WTC11 (cell line): ENCODE data around the gene TMEM14A. TPM values are rescaled to one million over a fixed set of nuclear protein-coding genes. Genes with fewer than 3 reads are reported as not detected.

Experiments used
- ATAC-seq: fragments of 200-7000 bp; cut with Tn5 transposase; 2 replicates; pipeline ENCODE4 v1.10.0; 2021; ENCODE audit warnings: mild to moderate bottlenecking, moderate library complexity
- CTCF ChIA-PET: fragments of 300-600 bp; sonication (Branson Sonifier 250); formaldehyde crosslinking; loops from one replicate; lab custom pipeline; 2021; ENCODE audit warnings: antibody characterized with exemption; lab: Charles Lee
- POLR2A ChIA-PET: fragments of 350-600 bp; sonication (Branson Sonifier 250); formaldehyde crosslinking; loops from one replicate; lab custom pipeline; 2021; ENCODE audit warnings: antibody characterized with exemption; lab: Charles Lee
- DNase-seq: peaks from one replicate; pipeline ENCODE4 v3.0.0; 2021; ENCODE audit warnings: low spot score
- H3K27ac Mint-ChIP-seq: 2 replicates; pipeline ENCODE4 v1.8.0; 2021; ENCODE audit warnings: mixed read lengths
- H3K27me3 Mint-ChIP-seq: 2 replicates; pipeline ENCODE4 v1.8.0; 2021; ENCODE audit warnings: low read depth, mild to moderate bottlenecking, moderate library complexity, mixed read lengths
- H3K36me3 Mint-ChIP-seq: 2 replicates; pipeline ENCODE4 v1.8.0; 2021; ENCODE audit warnings: mixed read lengths
- H3K4me1 Mint-ChIP-seq: 2 replicates; pipeline ENCODE4 v1.8.0; 2022; ENCODE audit warnings: mixed read lengths
- H3K4me3 Mint-ChIP-seq: 2 replicates; pipeline ENCODE4 v1.8.0; 2021; ENCODE audit warnings: mild to moderate bottlenecking, moderate library complexity, mixed read lengths
- H3K9me3 Mint-ChIP-seq: 2 replicates; pipeline ENCODE4 v1.8.0; 2021; ENCODE audit warnings: mixed read lengths
- ATF6 ChIP-seq: sonication (generic); formaldehyde crosslinking; IDR thresholded peaks from 2 replicates; pipeline ENCODE4 v1.8.1; 2023; ENCODE audit warnings: mild to moderate bottlenecking, missing genetic modification reagents
- CBFB ChIP-seq: sonication (generic); formaldehyde crosslinking; IDR thresholded peaks from 2 replicates; pipeline ENCODE4 v1.8.1; 2022; ENCODE audit warnings: mild to moderate bottlenecking, low read depth, missing genetic modification reagents
- EMX1 ChIP-seq: fragments of 250-450 bp; sonication (Bioruptor Pico); IDR thresholded peaks from 2 replicates; pipeline ENCODE4 v1.8.0; 2021; ENCODE audit warnings: mild to moderate bottlenecking
- ERG ChIP-seq: fragments of 250-450 bp; sonication (Bioruptor Pico); IDR thresholded peaks from 2 replicates; pipeline ENCODE4 v1.8.0; 2021; ENCODE audit warnings: mild to moderate bottlenecking
- FOXJ3 ChIP-seq: sonication (generic); formaldehyde crosslinking; IDR thresholded peaks from 2 replicates; pipeline ENCODE4 v1.9.0; 2021; ENCODE audit warnings: missing genetic modification reagents, mild to moderate bottlenecking, borderline replicate concordance
- GABPB1 ChIP-seq: sonication (generic); formaldehyde crosslinking; IDR thresholded peaks from 2 replicates; pipeline ENCODE4 v1.8.1; 2023; ENCODE audit warnings: mild to moderate bottlenecking, missing genetic modification reagents
- HMGA2 ChIP-seq: fragments of 250-450 bp; sonication (Bioruptor Pico); IDR thresholded peaks from 2 replicates; pipeline ENCODE4 v1.4.0; 2021; ENCODE audit warnings: mild to moderate bottlenecking, moderate library complexity
- MYBL2 ChIP-seq: sonication (generic); formaldehyde crosslinking; IDR thresholded peaks from 2 replicates; pipeline ENCODE4 v1.8.1; 2023; ENCODE audit warnings: mild to moderate bottlenecking, moderate library complexity, missing genetic modification reagents
- NFATC4 ChIP-seq: fragments of 250-450 bp; sonication (Bioruptor Pico); IDR thresholded peaks from 2 replicates; pipeline ENCODE4 v1.9.0; 2021; ENCODE audit warnings: mild to moderate bottlenecking
- RELA ChIP-seq: sonication (generic); formaldehyde crosslinking; IDR thresholded peaks from 2 replicates; pipeline ENCODE4 v1.8.1; 2022; ENCODE audit warnings: missing genetic modification reagents, mild to moderate bottlenecking, borderline replicate concordance
- SOX15 ChIP-seq: fragments of 250-450 bp; sonication (Bioruptor Pico); IDR thresholded peaks from 2 replicates; pipeline ENCODE4 v1.9.0; 2021; ENCODE audit warnings: mild to moderate bottlenecking
- STAT6 ChIP-seq: sonication (generic); formaldehyde crosslinking; conservative IDR thresholded peaks from 2 replicates; pipeline ENCODE4 v1.8.1; 2023; ENCODE audit warnings: mild to moderate bottlenecking, low read depth, missing genetic modification reagents, moderate library complexity
- USF2 ChIP-seq: sonication (generic); formaldehyde crosslinking; IDR thresholded peaks from 2 replicates; pipeline ENCODE4 v1.8.1; 2023; ENCODE audit warnings: mild to moderate bottlenecking, missing genetic modification reagents, moderate library complexity
- ZBTB21 ChIP-seq: sonication (generic); formaldehyde crosslinking; IDR thresholded peaks from 2 replicates; pipeline ENCODE4 v1.8.1; 2023; ENCODE audit warnings: mild to moderate bottlenecking, missing genetic modification reagents, borderline replicate concordance
- ZBTB43 ChIP-seq: sonication (generic); formaldehyde crosslinking; IDR thresholded peaks from 2 replicates; pipeline ENCODE4 v1.8.1; 2023; ENCODE audit warnings: mild to moderate bottlenecking, missing genetic modification reagents
- ZNF121 ChIP-seq: sonication (generic); formaldehyde crosslinking; IDR thresholded peaks from 2 replicates; pipeline ENCODE4 v1.8.0; 2023; ENCODE audit warnings: missing genetic modification reagents
- ZNF281 ChIP-seq: sonication (generic); formaldehyde crosslinking; IDR thresholded peaks from 2 replicates; pipeline ENCODE4 v1.8.0; 2023; ENCODE audit warnings: mild to moderate bottlenecking, missing genetic modification reagents
- ZNF671 ChIP-seq: fragments of 250-450 bp; sonication (Bioruptor Pico); IDR thresholded peaks from 2 replicates; pipeline ENCODE4 v1.8.0; 2021; ENCODE audit warnings: mild to moderate bottlenecking
- total RNA-seq: library from RNA; stranded (reverse); gene quantifications from 3 replicates; pipeline ENCODE4 v1.2.3, GENCODE V29; 2021

TMEM14A gene
- total RNA-seq, 1 experiment from 2014 or later: 8.7 TPM

- CTCF ChIA-PET: interaction anchor here (0.5 to 2.6 kb wide), 4 partner anchors 34 to 136 kb away, joined by 3 to 16 read pairs (median 4); partner anchors contain the start of gene GSTA2
- H3K27ac Mint-ChIP-seq: no peak overlapping the region
- ATAC-seq: no peak
Measured at GRCh38 chr6:52725535-52726192, 54.8 kb downstream of the TMEM14A start.

GRCh38 chr6:52726193-52726542, 55.3 kb downstream of the TMEM14A start:
- ATAC-seq (no peak), DNase-seq (no peak)
- Mint-ChIP-seq H3K36me3 (no peaks in the 10 kb centered on the region), H3K27me3 (no peaks in the 10 kb centered on the region), H3K9me3 (no peaks in the 10 kb centered on the region; the same call in 1 of the 2 replicates), H3K27ac (no peak overlapping the region), H3K4me1 (peaks cover 45% of the 10 kb centered on the region), H3K4me3 (no peak overlapping the region)
- ChIA-PET POLR2A (no interaction called here), CTCF (interaction anchor here (0.6 kb wide), 1 partner anchor 37 kb away, joined by 4 read pairs; the partner anchor contains the start of gene GSTA2)
- TF ChIP-seq ATF6 (CRISPR knock-in tag) (no peak), CBFB (no peak), NFATC4 (no peak), USF2 (CRISPR knock-in tag) (no peak), EMX1 (CRISPR knock-in tag) (no peak), ZNF671 (CRISPR knock-in tag) (no peak), ZNF121 (CRISPR knock-in tag) (no peak), MYBL2 (CRISPR knock-in tag) (no peak), RELA (CRISPR knock-in tag) (no peak)

More at GRCh38 chr6:52725535-52726192, 54.8 kb downstream of the TMEM14A start:
- Mint-ChIP-seq H3K27me3 (no peaks in the 10 kb centered on the region), H3K4me3 (no peak overlapping the region), H3K36me3 (no peaks in the 10 kb centered on the region), H3K9me3 (no peaks in the 10 kb centered on the region; the same call in 1 of the 2 replicates), H3K4me1 (peaks cover 42% of the 10 kb centered on the region)
- TF ChIP-seq ZBTB43: no peak
- no peak for TF ChIP-seq SOX15 (CRISPR knock-in tag)
- no peak for TF ChIP-seq FOXJ3
- TF ChIP-seq STAT6: no peak
- no peak for TF ChIP-seq ZNF281 (CRISPR knock-in tag)
- no peak for TF ChIP-seq ZBTB21 (CRISPR knock-in tag)
- TF ChIP-seq HMGA2 (CRISPR knock-in tag): no peak
- no peak for TF ChIP-seq ERG (CRISPR knock-in tag)
- peak; percentile 94 for TF ChIP-seq GABPB1
- POLR2A ChIA-PET: no interaction called here
- DNase-seq: no peak
